ENCODE measurements around the gene ZNF543.
"Not testable (repeated sequence)": the region's sequence is repeated elsewhere in the genome, so short reads cannot be mapped to it uniquely, and the experiment has no call there.

The ZNF543 gene

DNA sequence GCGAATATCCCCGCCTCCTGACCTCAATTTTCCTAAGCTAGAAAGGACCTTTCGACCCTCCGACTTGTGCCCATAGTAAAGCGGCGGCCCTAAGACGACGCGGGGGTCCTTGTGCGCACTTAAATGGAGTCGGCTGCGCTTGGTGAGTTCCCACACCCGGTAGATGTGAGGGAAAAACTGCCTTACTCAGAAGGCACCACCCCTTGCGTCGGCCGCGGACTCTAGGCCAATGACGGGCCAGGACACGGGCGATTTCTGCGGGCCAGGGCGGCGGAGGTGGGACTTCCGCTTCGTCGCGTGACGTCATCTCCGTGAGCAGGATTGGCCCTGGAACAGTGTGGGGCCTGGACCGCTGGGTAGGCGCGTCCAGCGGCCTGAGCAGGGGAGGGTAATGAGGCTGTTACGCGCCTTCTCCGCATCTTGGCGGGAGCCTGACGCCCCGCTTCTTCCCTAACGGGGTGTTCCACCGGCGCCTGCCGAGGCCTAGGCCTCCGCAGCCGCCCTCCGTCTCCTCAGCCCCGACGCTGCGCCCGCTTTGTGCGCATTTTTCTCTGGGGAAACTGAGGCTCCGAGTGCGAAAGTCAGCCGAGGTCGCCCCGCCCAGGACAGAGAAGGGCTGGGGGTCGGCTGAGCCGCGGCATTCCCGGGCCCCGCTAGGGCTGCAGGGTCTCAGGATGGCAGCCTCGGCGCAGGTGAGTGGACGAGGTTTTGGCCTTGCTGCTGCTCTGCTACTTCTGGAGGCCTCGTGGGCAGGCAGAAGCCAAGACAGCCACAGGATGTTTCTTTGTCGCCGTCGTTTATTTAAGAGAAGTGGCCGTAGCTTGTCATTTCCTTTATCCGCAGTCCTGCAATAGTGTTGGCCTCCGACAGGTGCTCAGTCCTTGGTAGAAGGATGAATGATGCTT is at the start of gene ZNF543:
Gene ZNF543 (plus strand): TSS at position 293 of the 905 bp plus-strand sequence. CDS start 382 bp downstream, at position 675.
- peak; percentile 94 to 99 (median 98) for DNase-seq
- intact Hi-C loops (cut with DNase I): loop anchor here (5.0 kb wide), 1 partner anchor 42 kb away; the partner anchor contains the start of genes TRAPPC2B and ZNF547

DNA sequence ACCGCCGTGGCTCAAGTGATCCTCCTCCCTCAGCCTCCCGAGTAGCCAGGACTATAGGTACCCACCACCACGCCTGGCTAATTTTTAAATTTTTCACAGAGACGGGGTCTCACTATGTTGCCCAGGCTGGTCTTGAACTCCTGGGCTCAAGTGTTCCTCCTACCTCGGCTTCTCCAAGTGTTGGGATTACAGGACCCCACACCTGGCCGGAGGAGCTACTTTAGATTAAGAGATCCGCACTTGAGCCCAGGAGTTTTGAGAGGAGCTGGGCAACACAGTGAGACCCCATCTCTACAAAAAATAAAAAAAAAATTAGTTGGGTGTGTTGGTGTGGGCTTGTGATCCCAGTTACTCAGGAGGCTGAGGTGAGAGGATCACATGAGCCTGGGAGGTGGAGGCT is 49.0 kb upstream of the ZNF543 start:
- DNase-seq: no peak
- intact Hi-C loops (cut with DNase I): no loop called here

DNA sequence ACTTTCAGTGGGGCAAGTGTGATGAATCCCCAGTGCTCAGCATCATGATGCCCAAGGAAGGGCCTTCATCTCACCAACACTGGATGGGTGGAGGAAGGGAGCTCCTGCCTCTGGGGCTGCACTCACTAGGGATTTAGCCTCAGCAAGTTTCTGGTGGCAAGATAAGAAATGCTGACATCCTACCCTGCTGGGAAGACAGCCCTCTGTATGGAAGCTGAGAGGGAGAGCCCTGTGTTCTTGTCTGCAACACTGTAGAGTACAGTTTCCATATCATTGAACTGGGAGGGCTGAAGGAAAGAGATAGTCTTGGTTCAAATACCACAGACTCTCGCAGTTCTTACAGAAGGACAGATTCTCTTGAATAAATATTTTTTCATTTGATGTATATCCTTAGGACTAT is 47.3 kb upstream of the ZNF543 start:
- intact Hi-C loops (cut with DNase I): no loop called here
- DNase-seq: no peak

DNA sequence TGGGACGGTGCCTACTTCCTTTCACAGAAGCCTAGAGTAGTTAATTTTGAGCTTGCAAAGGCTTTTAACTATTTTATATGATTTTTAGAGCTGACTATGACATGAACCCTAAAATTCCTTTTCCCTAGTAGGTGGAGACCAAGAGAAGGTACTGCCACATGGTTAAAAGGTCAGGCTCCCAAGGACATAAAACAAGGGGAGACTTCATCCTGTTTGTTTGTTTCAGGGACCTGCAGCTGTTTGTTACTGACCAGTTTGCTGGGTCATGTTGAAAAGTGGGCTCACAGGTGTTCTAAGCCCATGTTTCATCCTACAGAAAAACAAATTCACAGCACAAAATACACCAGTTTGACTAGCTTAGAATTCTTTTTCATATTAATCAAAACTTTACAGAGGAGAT is 43.8 kb upstream of the ZNF543 start:
- intact Hi-C loops (cut with DNase I): no loop called here

DNA sequence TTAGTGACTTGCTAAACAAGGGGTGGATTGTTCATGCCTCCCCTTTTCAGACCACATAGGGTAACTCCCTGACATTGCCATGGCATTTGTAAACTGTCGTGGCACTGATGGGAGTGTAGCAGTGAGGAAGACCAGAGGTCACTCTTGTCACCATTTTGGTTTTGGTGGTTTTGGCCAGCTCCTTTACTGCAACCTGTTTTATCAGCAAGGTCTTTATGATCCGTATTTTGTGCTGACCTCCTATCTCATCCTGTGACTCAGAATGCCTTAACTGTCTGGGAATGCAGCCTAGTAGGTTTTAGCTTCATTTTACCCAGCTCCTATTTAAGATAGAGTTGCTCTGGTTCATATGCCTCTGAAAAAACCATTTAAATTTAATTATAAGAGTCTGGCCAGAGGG is 41.8 kb upstream of the ZNF543 start:
- DNase-seq; intact Hi-C loops (cut with DNase I): not testable (repeated sequence)

More for the DNA sequence above, 43.8 kb upstream of the ZNF543 start:
- DNase-seq: no peak

DNA sequence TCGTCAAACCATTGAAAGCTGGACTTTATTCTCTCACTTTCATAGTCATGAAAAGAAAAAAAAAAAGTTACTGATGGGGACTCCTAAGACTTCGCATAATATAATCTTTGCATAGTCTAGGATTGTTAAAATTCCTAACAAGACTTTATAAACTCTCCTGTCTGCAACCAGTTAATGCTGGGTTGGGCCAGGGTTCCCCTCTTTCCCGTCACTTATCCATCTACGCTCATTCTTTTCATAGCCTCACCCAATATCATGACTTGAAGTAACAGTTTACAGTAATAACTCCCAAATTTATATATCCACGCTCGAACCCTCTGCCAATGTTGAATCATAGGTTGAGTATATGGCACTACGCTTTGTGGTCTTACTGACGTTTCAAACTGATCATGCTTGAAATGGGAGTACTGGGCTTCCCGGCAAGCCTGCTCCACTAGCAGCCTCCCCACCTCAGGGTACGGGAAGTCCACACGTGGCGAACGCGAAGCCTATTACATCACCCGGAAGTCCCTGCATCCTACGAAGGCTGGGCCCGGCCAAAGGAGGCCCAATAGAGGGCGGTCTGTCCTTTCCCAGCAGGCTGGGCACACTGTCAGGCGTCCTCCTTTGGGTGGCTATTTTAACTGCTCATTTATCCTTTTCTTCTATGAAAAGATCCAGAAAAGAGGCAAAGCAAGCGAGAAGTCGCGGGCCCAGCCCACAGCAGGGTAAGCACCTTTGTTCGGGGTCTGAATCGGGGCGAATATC is 40.7 kb upstream of the ZNF543 start:
- intact Hi-C loops (cut with DNase I): no loop called here
- peak; percentile 76 to 95 (median 87) for DNase-seq

DNA sequence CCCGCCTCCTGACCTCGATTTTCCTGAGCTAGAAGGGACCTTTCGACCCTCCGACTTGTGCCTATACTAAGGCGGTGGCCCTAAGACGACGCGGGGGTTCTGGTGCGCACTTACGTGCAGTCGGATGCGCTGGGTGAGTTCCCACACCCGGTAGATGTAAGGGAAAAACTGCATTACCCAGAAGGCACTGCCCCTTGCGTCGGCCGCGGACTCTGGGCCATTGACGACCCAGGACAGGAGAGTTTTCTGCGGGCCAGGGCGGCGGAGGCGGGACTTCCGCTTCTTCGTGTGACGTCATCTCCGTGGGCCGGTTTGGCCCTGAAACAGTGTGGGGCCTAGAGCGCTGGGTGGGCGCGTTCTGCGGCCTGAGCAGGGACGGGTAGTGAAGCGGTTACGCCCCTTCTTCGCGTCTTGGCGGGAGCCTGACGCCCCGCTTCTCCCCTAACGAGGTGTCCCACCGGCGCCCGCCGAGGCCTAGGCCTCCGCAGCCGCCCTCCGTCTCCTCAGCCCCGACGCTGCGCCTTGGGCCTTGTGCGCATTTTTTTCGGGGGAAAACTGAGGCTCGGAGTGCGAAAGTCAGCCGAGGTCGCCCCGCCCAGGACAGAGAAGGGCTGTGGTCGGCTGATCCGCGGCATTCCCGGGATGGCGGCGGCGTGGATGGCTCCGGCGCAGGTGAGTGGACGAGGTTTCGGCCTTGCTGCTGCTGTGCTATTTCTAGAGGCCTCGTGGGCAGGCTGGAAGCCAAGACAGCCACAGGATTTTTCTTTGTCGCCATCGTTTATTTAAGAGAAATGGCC is 39.9 kb upstream of the ZNF543 start, which contains the start of gene ZNF460:
Gene ZNF460 (plus strand): TSS at position 321 of the 797 bp plus-strand sequence. CDS start 322 bp downstream, at position 643.
- DNase-seq: peak; percentile 95 to 99 (median 97)
- intact Hi-C loops (cut with DNase I): no loop called here

DNA sequence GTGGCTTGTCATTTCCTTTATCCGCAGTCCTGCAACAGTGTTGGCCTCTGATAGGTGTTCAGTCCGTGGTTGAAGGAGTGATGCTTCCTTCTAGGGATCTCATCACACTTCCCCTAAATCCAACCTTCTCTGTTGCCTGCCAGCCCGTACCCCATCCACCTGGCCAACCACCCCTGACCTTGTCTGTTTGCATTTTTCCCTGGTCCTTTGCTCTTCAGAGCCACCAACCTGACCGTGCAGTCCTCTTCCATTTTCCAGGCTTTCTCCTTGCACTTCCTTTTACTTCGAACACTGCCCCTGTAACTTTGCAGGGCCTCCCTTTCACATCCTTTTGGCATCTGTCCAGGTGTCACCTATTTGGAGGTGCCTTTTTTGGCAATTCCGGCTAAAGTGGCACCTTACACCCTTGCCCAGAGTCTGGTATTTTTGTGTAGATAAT is 39.3 kb upstream of the ZNF543 start:
- peak in 4 of 42 donors; percentile 6 to 27 (median 8) for DNase-seq
- intact Hi-C loops (cut with DNase I): no loop called here

DNA sequence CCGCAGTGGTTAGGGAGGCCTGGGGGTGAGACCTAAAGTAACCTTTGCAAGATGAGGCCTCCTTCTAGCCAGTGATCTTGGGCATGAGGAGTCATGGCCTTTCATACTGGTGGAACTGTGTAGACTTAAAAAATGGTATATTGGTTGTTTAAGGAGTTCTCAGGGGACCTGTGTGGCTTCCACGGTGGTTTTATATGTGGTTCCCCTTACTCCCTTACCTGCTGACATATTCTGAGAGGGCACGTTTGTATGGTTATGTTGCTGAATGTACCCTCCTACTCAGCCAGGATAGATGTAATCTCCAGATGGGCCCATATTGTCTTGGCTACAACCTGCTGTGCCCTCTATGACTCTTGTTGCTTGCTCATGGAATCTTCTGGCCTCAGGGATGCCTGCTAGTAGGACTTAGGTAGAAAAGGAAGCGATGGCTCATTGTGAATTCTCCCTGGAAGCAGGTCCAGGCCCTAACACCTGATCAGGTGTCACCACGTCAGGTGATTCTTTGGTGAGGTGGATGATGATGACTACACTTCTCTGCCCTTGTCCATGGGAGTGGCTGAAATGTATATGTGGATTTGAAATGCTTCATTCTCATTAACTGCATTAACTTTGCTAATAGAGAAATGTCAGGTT is 38.1 kb upstream of the ZNF543 start:
- intact Hi-C loops (cut with DNase I): no loop called here
- DNase-seq: no peak

DNA sequence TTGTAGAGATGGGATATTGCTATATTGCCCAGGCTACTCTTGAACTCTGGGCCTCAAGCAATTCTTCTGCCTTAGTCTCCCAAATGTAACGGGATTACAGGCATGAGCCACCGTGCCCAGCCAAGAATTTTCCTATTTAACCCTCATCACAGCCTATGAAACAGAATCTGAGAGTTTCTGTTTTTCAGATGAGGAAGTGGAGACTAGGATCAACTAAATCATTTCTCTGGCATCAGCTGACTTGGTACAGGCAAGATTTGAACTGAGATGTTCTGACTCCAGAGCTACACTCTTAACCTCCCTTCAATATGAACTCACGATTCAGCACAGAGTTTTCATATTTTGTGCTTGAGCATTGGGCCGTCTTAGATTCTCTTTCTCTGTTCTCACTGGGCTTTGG is 31.9 kb upstream of the ZNF543 start:
- intact Hi-C loops (cut with DNase I): no loop called here

DNA sequence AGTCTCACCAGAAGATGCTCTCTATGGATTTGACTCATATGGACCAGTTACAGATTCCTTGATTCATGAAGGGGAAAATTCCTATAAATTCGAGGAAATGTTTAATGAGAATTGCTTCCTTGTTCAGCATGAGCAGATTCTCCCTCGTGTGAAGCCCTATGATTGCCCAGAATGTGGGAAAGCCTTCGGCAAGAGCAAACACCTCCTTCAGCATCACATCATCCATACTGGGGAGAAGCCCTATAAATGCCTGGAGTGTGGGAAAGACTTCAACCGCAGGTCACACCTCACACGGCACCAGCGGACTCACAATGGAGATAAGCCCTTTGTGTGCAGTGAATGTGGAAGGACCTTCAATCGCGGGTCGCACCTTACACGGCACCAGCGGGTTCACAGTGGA is 29.3 kb upstream of the ZNF543 start:
- DNase-seq: no peak
- intact Hi-C loops (cut with DNase I): no loop called here

More for the DNA sequence above, 31.9 kb upstream of the ZNF543 start:
- no peak for DNase-seq

DNA sequence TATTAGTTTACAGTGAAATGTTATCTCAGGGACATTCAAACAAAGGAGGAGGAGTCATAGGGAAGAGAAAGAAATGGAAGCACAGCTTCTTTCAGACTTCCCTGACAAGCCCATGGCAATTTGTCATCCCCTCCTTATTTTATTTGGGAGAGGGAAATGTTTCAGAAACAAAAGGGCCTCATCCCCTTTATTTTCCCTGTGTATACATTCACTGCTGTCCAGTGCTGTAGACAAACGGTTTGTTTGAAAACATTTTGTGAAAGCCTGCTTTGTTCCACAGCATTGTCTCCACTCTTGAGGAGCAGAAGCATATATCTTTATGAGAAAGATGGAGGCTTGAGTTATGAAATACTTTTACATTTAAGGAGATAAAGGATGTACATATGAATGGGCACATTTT is 27.7 kb upstream of the ZNF543 start:
- intact Hi-C loops (cut with DNase I): no loop called here
- no peak for DNase-seq

DNA sequence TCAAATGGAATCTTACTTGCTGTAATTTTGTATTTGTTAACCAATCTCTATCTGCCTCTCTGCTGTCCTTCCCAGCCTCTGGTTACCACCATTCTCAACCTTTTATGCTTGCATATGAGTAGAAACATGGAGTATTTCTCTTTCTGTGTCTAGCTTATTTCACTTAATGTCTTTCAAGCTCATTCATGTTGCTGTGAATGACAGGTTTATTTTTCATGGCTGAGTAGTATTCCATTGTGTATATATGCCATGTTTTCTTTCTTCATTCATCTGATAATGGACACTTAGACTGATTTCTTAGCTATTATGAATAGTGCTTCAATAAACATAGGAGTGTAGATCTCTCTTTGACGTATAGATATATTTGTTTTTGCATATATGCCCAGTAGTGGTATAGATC is 26.6 kb upstream of the ZNF543 start:
- DNase-seq: no peak
- intact Hi-C loops (cut with DNase I): no loop called here

DNA sequence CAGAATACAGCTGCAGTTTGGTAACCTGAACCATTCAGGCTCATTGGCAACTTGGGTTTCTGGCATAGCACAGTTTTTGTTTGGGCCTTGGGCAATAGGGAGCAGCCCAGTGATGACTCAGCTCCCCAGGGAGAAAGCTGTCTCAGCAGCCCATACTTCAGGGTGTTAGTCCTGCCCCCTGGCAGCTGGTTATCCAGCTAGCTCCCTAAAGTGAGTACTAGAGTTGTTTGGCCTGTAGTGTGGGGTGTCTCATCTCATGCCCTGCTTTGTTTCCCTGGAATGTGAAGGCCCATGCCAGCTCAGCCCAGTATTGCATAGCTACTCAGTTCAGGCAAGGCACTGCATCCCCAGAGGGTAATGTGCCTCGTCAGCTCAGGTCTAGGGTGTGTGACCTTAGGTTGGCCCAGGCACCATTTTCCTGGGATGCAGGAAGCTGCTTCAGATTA is 18.2 kb upstream of the ZNF543 start:
- intact Hi-C loops (cut with DNase I): no loop called here
- peak in 5 of 42 donors; percentile 28 to 67 (median 36) for DNase-seq

DNA sequence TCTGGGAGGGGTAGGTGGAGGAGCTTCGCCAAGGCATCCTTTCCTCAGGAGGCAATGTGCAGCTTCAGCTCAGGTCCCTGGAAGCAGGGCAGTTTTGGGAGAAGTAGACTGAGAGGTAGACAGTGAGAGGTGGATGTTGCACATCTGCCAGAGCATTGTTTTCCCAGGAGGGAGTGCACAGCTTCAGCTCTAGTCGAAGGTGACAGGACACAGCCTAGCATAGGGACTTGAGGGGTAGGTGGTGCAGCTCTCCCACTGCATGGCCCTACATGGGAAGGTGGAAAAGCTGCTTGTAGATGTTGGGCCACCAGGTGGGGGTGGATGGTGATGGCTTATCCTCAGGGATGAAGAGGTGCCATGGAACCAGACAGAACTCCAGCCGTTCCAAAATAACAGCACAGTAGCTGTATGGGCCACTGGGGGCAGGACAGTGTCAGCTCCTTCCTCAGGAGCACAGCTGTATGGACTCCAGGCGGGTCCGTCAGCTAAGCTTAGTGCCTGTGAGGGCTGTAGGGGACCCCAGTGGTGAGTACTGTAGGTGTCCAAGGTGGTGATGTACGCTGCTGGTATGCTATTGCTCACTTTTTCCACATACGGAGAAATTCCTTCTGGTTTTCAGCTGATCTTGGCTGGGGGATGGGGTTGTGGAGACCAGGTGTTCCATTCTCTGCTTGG is 17.4 kb upstream of the ZNF543 start:
- DNase-seq: no peak
- intact Hi-C loops (cut with DNase I): no loop called here

DNA sequence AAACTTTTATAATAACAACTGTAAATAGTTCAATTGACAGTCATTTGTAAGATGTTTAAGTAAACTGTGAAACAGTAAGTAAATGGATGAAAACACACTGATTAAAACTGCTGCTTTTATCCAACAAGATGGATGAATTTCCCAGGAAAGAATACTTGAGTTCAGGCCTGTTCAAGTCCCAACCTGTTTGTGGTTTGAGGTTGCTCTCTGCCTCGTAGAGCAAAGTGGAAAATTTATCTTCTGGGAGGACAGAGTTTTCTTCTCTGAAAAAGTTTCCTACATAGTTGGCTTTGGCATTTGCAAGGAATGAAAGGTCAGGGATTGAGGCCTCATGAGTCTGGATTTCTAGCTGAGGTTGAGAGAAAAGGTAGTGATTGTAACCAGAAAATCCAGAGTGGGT is 15.2 kb upstream of the ZNF543 start:
- intact Hi-C loops (cut with DNase I): no loop called here
- no peak for DNase-seq

DNA sequence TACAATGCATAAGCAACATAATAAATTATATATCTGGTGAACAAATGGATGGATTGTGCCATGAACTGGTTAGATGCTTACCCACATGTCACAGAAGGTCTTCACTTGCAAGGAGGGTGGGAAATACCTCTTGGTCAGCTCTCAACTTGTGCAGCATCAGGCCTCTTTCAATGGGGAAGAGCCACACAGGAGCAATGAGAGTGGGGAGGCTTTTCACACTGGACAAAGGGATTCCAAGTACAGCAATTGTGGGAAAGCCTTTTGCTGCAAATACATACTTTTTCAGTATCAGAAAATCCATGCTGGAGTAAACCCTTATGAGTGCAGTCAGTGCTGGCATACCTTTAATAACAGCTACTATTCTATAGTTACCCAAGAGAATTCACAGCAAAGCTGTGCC is 11.8 kb upstream of the ZNF543 start:
- intact Hi-C loops (cut with DNase I): no loop called here
- DNase-seq: no peak

DNA sequence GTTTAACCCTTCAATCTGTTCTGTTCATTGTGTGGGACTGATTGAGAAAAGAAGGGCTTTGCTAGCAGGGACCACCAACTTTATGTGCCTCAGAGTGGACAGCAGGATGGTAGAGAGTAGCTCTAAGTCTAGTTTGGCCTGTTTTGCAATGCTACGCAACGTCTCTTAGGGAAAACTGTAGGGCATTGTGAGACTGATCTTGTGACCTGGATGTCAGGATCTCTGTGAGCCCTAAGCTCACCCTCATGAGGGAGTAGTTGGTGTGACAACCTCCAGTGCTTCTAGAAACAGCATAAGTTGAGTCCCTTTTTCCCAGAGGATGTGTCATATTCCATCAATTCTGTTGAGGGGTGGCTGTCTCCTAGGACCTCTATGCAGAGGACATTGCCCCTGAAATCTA is 9.5 kb upstream of the ZNF543 start:
- no peak for DNase-seq
- intact Hi-C loops (cut with DNase I): no loop called here
